ENCODE data around the gene ZDHHC5. TPM values are rescaled to one million over a fixed set of nuclear protein-coding genes. Genes with fewer than 3 reads are reported as not detected.
A peak's percentile ranks its signal among the peaks of the same experiment; 100 is the strongest.

Gene ZDHHC5
- total and polyA plus RNA-seq, 2 of the 13 experiments (the other 11 are each of a cell fraction or from before 2014, with no cell fraction given): 26.6 to 34.0 TPM

DNA sequence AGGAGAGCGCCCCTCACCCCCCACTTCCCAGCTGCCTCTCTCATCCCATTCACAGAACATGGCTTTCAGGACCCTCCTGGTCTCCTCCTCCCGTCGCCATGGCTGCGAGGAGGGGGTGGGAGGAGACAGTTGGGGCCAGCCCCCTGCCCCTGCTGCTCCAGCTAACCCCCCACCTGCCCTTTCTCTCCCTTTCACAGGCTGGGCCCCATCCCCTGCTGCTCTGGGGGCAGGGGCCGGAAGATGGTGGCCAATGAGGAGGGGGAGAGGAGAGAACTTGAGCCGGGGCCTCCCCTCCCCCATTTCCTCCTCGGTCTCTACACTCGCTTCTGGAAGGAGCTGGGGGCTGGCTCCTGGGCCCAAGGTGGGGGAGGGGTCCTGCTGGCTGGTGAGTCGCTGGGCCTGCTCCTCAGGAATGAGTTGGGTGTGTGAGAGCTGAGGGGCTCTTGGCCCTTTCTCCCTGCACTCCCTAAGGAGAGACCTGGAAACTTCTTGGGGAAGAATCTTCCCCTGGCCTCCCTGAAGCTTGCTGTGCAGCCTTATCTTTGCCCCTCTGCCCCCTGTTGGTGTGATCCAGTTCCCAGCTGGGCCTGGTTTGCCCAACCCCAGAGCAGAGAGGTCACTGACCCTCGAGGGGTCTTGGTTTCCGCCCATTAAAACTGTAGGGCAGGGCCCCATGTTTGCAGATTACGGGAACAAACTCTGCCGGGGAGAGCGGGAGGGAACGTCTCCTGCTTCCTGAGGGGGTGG lies 28.4 kb upstream of the ZDHHC5 start (continued):
- TF ChIP-seq SUZ12 (IDR thresholded peaks at IDR 0.05; ENCODE audit: low read depth, low read length): no peak
- TF ChIP-seq, protein P1, sequence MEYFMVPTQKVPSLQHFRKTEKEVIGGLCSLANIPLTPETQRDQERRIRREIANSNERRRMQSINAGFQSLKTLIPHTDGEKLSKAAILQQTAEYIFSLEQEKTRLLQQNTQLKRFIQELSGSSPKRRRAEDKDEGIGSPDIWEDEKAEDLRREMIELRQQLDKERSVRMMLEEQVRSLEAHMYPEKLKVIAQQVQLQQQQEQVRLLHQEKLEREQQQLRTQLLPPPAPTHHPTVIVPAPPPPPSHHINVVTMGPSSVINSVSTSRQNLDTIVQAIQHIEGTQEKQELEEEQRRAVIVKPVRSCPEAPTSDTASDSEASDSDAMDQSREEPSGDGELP (IDR thresholded peaks at IDR 0.05; ENCODE audit: borderline replicate concordance, low read depth): peak; percentile 86; the same call in 1 of the 2 replicates
- TF ChIP-seq, protein P2, sequence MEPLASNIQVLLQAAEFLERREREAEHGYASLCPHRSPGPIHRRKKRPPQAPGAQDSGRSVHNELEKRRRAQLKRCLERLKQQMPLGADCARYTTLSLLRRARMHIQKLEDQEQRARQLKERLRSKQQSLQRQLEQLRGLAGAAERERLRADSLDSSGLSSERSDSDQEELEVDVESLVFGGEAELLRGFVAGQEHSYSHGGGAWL (CRISPR knock-in tag; IDR thresholded peaks at IDR 0.05): no peak
- TF ChIP-seq POGZ (CRISPR knock-in tag; IDR thresholded peaks at IDR 0.05): no peak; the same call in 1 of the 2 replicates
- TF ChIP-seq MAFK (conservative IDR thresholded peaks at IDR 0.05 in 1 of 2, IDR thresholded peaks at IDR 0.05 in 1 of 2; ENCODE audit: low read length in 2 of 2): no peak
- no peak for TF ChIP-seq ZFP82 (CRISPR knock-in tag; IDR thresholded peaks at IDR 0.05; ENCODE audit: borderline replicate concordance)
- TF ChIP-seq SP140L (CRISPR knock-in tag; IDR thresholded peaks at IDR 0.05; ENCODE audit: borderline replicate concordance): no peak
- TF ChIP-seq NFKB2 (CRISPR knock-in tag; IDR thresholded peaks at IDR 0.05; ENCODE audit: borderline replicate concordance): no peak; the same call in 1 of the 2 replicates
- no peak for TF ChIP-seq ZNF572 (CRISPR knock-in tag; IDR thresholded peaks at IDR 0.05)
- no peak for TF ChIP-seq ZNF850 (CRISPR knock-in tag; conservative IDR thresholded peaks at IDR 0.05)
- TF ChIP-seq ZNF354B (CRISPR knock-in tag; IDR thresholded peaks at IDR 0.05): no peak
- TF ChIP-seq, protein P3, sequence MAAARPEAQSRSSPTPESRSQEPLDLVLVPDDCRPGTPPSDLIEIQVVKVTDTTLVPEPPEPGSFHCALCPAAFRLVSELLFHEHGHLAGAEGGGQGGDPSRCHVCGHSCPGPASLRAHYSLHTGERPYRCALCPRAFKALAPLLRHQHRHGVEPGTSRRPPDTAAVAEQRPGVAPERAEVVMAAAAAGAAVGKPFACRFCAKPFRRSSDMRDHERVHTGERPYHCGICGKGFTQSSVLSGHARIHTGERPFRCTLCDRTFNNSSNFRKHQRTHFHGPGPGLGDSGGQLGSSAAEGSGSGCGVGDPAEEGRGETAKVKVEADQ (CRISPR knock-in tag; IDR thresholded peaks at IDR 0.05; ENCODE audit: borderline replicate concordance): no peak
- TF ChIP-seq, protein P4, sequence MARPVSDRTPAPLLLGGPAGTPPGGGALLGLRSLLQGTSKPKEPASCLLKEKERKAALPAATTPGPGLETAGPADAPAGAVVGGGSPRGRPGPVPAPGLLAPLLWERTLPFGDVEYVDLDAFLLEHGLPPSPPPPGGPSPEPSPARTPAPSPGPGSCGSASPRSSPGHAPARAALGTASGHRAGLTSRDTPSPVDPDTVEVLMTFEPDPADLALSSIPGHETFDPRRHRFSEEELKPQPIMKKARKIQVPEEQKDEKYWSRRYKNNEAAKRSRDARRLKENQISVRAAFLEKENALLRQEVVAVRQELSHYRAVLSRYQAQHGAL (CRISPR knock-in tag; IDR thresholded peaks at IDR 0.05; ENCODE audit: not compliant biosample characterization): no peak
- TF ChIP-seq, protein P5, sequence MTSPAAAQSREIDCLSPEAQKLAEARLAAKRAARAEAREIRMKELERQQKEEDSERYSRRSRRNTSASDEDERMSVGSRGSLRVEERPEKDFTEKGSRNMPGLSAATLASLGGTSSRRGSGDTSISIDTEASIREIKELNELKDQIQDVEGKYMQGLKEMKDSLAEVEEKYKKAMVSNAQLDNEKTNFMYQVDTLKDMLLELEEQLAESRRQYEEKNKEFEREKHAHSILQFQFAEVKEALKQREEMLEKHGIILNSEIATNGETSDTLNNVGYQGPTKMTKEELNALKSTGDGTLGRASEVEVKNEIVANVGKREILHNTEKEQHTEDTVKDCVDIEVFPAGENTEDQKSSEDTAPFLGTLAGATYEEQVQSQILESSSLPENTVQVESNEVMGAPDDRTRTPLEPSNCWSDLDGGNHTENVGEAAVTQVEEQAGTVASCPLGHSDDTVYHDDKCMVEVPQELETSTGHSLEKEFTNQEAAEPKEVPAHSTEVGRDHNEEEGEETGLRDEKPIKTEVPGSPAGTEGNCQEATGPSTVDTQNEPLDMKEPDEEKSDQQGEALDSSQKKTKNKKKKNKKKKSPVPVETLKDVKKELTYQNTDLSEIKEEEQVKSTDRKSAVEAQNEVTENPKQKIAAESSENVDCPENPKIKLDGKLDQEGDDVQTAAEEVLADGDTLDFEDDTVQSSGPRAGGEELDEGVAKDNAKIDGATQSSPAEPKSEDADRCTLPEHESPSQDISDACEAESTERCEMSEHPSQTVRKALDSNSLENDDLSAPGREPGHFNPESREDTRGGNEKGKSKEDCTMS (CRISPR knock-in tag; conservative IDR thresholded peaks at IDR 0.05): no peak
- TF ChIP-seq, protein P6, sequence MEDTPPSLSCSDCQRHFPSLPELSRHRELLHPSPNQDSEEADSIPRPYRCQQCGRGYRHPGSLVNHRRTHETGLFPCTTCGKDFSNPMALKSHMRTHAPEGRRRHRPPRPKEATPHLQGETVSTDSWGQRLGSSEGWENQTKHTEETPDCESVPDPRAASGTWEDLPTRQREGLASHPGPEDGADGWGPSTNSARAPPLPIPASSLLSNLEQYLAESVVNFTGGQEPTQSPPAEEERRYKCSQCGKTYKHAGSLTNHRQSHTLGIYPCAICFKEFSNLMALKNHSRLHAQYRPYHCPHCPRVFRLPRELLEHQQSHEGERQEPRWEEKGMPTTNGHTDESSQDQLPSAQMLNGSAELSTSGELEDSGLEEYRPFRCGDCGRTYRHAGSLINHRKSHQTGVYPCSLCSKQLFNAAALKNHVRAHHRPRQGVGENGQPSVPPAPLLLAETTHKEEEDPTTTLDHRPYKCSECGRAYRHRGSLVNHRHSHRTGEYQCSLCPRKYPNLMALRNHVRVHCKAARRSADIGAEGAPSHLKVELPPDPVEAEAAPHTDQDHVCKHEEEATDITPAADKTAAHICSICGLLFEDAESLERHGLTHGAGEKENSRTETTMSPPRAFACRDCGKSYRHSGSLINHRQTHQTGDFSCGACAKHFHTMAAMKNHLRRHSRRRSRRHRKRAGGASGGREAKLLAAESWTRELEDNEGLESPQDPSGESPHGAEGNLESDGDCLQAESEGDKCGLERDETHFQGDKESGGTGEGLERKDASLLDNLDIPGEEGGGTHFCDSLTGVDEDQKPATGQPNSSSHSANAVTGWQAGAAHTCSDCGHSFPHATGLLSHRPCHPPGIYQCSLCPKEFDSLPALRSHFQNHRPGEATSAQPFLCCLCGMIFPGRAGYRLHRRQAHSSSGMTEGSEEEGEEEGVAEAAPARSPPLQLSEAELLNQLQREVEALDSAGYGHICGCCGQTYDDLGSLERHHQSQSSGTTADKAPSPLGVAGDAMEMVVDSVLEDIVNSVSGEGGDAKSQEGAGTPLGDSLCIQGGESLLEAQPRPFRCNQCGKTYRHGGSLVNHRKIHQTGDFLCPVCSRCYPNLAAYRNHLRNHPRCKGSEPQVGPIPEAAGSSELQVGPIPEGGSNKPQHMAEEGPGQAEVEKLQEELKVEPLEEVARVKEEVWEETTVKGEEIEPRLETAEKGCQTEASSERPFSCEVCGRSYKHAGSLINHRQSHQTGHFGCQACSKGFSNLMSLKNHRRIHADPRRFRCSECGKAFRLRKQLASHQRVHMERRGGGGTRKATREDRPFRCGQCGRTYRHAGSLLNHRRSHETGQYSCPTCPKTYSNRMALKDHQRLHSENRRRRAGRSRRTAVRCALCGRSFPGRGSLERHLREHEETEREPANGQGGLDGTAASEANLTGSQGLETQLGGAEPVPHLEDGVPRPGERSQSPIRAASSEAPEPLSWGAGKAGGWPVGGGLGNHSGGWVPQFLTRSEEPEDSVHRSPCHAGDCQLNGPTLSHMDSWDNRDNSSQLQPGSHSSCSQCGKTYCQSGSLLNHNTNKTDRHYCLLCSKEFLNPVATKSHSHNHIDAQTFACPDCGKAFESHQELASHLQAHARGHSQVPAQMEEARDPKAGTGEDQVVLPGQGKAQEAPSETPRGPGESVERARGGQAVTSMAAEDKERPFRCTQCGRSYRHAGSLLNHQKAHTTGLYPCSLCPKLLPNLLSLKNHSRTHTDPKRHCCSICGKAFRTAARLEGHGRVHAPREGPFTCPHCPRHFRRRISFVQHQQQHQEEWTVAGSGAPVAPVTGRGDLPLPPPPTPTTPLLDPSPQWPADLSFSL (CRISPR knock-in tag; IDR thresholded peaks at IDR 0.05): peak; percentile 15; the same call in 1 of the 2 replicates
- no peak for TF ChIP-seq POLR2AphosphoS2 (IDR thresholded peaks at IDR 0.05; ENCODE audit: low read depth, low read length)
